Neural cell (in vitro differentiated cells): Measurements from ENCODE around the gene BRI3BP.

ENCODE experiments used
- CTCF ChIP-seq: fragments of 450-650 bp; IDR thresholded peaks from 2 replicates; pipeline ENCODE4 v1.5.1; 2014; ENCODE audit warnings: antibody characterized with exemption, mild to moderate bottlenecking, moderate library complexity; ENCODE audit not compliant: poor library complexity, severe bottlenecking
- EZH2 ChIP-seq: fragments of 200-600, 300-800 bp; shearing (Covaris generic), sonication (generic); IDR thresholded peaks from 2 replicates; pipeline ENCODE4 v1.6.1; 2014; ENCODE audit warnings: antibody characterized with exemption, low read length, borderline replicate concordance, mild to moderate bottlenecking; ENCODE audit not compliant: insufficient read depth, poor library complexity, severe bottlenecking
- POLR2AphosphoS5 ChIP-seq: IDR thresholded peaks from 2 replicates; pipeline ENCODE4 v1.6.1; 2012
- RAD21 ChIP-seq: fragments of 450-650 bp; conservative IDR thresholded peaks from 2 replicates; pipeline ENCODE4 v1.6.1; 2014; ENCODE audit warnings: antibody characterized with exemption, mild to moderate bottlenecking, moderate library complexity
- TAF1 ChIP-seq: IDR thresholded peaks from 2 replicates; pipeline ENCODE4 v1.6.1; 2012; ENCODE audit warnings: low read depth
- TF ChIP-seq, protein P1 (sequence below): IDR thresholded peaks from 2 replicates; pipeline ENCODE4 v1.6.1; 2012; ENCODE audit warnings: borderline replicate concordance

GRCh38 chr12:125053821-125054220, 60.4 kb downstream of the BRI3BP start:
- TF ChIP-seq POLR2AphosphoS5, result no peak
- no peak for TF ChIP-seq CTCF
- TF ChIP-seq EZH2, result no peak
- TF ChIP-seq, protein P1, sequence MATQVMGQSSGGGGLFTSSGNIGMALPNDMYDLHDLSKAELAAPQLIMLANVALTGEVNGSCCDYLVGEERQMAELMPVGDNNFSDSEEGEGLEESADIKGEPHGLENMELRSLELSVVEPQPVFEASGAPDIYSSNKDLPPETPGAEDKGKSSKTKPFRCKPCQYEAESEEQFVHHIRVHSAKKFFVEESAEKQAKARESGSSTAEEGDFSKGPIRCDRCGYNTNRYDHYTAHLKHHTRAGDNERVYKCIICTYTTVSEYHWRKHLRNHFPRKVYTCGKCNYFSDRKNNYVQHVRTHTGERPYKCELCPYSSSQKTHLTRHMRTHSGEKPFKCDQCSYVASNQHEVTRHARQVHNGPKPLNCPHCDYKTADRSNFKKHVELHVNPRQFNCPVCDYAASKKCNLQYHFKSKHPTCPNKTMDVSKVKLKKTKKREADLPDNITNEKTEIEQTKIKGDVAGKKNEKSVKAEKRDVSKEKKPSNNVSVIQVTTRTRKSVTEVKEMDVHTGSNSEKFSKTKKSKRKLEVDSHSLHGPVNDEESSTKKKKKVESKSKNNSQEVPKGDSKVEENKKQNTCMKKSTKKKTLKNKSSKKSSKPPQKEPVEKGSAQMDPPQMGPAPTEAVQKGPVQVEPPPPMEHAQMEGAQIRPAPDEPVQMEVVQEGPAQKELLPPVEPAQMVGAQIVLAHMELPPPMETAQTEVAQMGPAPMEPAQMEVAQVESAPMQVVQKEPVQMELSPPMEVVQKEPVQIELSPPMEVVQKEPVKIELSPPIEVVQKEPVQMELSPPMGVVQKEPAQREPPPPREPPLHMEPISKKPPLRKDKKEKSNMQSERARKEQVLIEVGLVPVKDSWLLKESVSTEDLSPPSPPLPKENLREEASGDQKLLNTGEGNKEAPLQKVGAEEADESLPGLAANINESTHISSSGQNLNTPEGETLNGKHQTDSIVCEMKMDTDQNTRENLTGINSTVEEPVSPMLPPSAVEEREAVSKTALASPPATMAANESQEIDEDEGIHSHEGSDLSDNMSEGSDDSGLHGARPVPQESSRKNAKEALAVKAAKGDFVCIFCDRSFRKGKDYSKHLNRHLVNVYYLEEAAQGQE, result no peak
- no peak for TF ChIP-seq TAF1
- no peak for TF ChIP-seq RAD21
